Neural progenitor cell (in vitro differentiated cells): ENCODE data around the gene MRPS6. TPM values are rescaled to one million over a fixed set of nuclear protein-coding genes. Genes with fewer than 3 reads are reported as not detected.
A peak's percentile ranks its signal among the peaks of the same experiment; 100 is the strongest.

ENCODE experiments used
- DNase-seq: peaks from one replicate; pipeline ENCODE4 v3.0.0-alpha.2; 2016; ENCODE audit warnings: low spot score
- H2AFZ ChIP-seq: fragments of 200-600 bp; sonication (generic); replicated peaks from 2 replicates; pipeline ENCODE4 v1.6.1; 2016; ENCODE audit warnings: antibody characterized with exemption
- H3F3A ChIP-seq: fragments of 200-600 bp; sonication (generic); 2 replicates; pipeline ENCODE4 v1.6.1; 2016; ENCODE audit warnings: antibody characterized with exemption, low read depth
- H3K27ac ChIP-seq: fragments of 200-600 bp; sonication (generic); 2 replicates; pipeline ENCODE4 v1.5.1; 2016; ENCODE audit warnings: mild to moderate bottlenecking
- H3K27me3 ChIP-seq: fragments of 200-600 bp; sonication (generic); 2 replicates; pipeline ENCODE4 v1.6.1; 2016; ENCODE audit warnings: mild to moderate bottlenecking, moderate library complexity
- H3K36me3 ChIP-seq: fragments of 200-600 bp; sonication (generic); 2 replicates; pipeline ENCODE4 v1.5.1; 2016
- H3K4me1 ChIP-seq: fragments of 200-600 bp; sonication (generic); 2 replicates; pipeline ENCODE4 v1.6.1; 2016; ENCODE audit warnings: mixed run types
- H3K4me2 ChIP-seq: fragments of 200-600 bp; sonication (generic); 2 replicates; pipeline ENCODE4 v1.6.1; 2016
- H3K4me3 ChIP-seq: fragments of 200-600 bp; sonication (generic); 2 replicates; pipeline ENCODE4 v1.5.1; 2016
- H3K79me2 ChIP-seq: fragments of 200-600 bp; sonication (generic); 2 replicates; pipeline ENCODE4 v1.6.1; 2016; ENCODE audit warnings: low read depth
- H3K9ac ChIP-seq: fragments of 200-600 bp; sonication (generic); 2 replicates; pipeline ENCODE4 v1.6.1; 2016
- H3K9me3 ChIP-seq: fragments of 200-600 bp; sonication (generic); 2 replicates; pipeline ENCODE4 v1.5.1; 2016; ENCODE audit warnings: low read depth
- H4K20me1 ChIP-seq: fragments of 200-600 bp; sonication (generic); 2 replicates; pipeline ENCODE4 v1.6.1; 2016; ENCODE audit warnings: low read depth
- H3K27ac Mint-ChIP-seq: 3 replicates; pipeline ENCODE4 v1.8.0; 2021; ENCODE audit warnings: mixed read lengths
- H3K27me3 Mint-ChIP-seq: 2 replicates; pipeline ENCODE4 v1.8.0; 2022; ENCODE audit warnings: low read depth, mild to moderate bottlenecking, inconsistent platforms, moderate library complexity, mixed read lengths; ENCODE audit not compliant: insufficient read depth
- H3K36me3 Mint-ChIP-seq: 3 replicates; pipeline ENCODE4 v1.8.0; 2021; ENCODE audit warnings: mixed read lengths
- H3K4me1 Mint-ChIP-seq: 3 replicates; pipeline ENCODE4 v1.8.0; 2021; ENCODE audit warnings: mixed read lengths
- H3K4me3 Mint-ChIP-seq: 3 replicates; pipeline ENCODE4 v1.8.0; 2021; ENCODE audit warnings: mild to moderate bottlenecking, moderate library complexity, mixed read lengths
- H3K9me3 Mint-ChIP-seq: 3 replicates; pipeline ENCODE4 v1.8.0; 2020; ENCODE audit warnings: mixed read lengths
- CTCF ChIP-seq: fragments of 200-600 bp; sonication (generic); IDR thresholded peaks from 2 replicates; pipeline ENCODE4 v1.5.1; 2017; ENCODE audit warnings: antibody characterized with exemption, mild to moderate bottlenecking
- EZH2 ChIP-seq: fragments of 200-600 bp; sonication (generic); IDR thresholded peaks from 2 replicates; pipeline ENCODE4 v1.6.1; 2017; ENCODE audit warnings: antibody characterized with exemption, mild to moderate bottlenecking, moderate library complexity
- EZH2phosphoT487 ChIP-seq: fragments of 200-600 bp; sonication (generic); IDR thresholded peaks from 2 replicates; pipeline ENCODE4 v1.6.1; 2017; ENCODE audit warnings: antibody characterized with exemption
- total RNA-seq: library from RNA; depleted of rRNA; stranded (reverse); fragments of >200 nt; gene quantifications from 2 replicates; pipeline ENCODE4 v1.2.3, GENCODE V29; 2015; ENCODE audit warnings: low replicate concordance

MRPS6 gene
- total RNA-seq, 1 donor from 2014 or later: 108 TPM

GRCh38 chr21:34183331-34183928 is 110.1 kb downstream of the MRPS6 start:
- no peak overlapping the region for H3K4me2 ChIP-seq
- H3K79me2 ChIP-seq: no peaks in the 10 kb centered on the region
- H3K27me3 Mint-ChIP-seq: peaks cover 2% of the 10 kb centered on the region
- H3K4me1 Mint-ChIP-seq: peaks cover 58% of the 10 kb centered on the region
- H4K20me1 ChIP-seq: no peaks in the 10 kb centered on the region
- peaks cover 35% of the 10 kb centered on the region for H3F3A ChIP-seq
- no peak for TF ChIP-seq CTCF
- no peak for TF ChIP-seq EZH2phosphoT487
- no peak for TF ChIP-seq EZH2
- no peak overlapping the region for H3K4me3 ChIP-seq
- peaks cover 58% of the 10 kb centered on the region for H3K4me1 ChIP-seq
- no peak overlapping the region for H3K9ac ChIP-seq
- no peak overlapping the region for H2AFZ ChIP-seq
- no peaks in the 10 kb centered on the region for H3K36me3 ChIP-seq
- H3K27ac ChIP-seq: no peak overlapping the region
- H3K9me3 ChIP-seq: no peaks in the 10 kb centered on the region
- H3K27ac Mint-ChIP-seq: peak overlapping the region; percentile 42
- DNase-seq: no peak
- H3K4me3 Mint-ChIP-seq: no peak overlapping the region
- H3K27me3 ChIP-seq: no peaks in the 10 kb centered on the region
- peaks cover 4% of the 10 kb centered on the region for H3K36me3 Mint-ChIP-seq
- H3K9me3 Mint-ChIP-seq: peaks cover 2% of the 10 kb centered on the region

GRCh38 chr21:34184232-34184631 is 110.9 kb downstream of the MRPS6 start:
- Mint-ChIP-seq H3K36me3 (peaks cover 11% of the 10 kb centered on the region), H3K27me3 (peaks cover 2% of the 10 kb centered on the region), H3K27ac (no peak overlapping the region), H3K4me3 (no peak overlapping the region), H3K4me1 (peaks cover 57% of the 10 kb centered on the region), H3K9me3 (peaks cover 5% of the 10 kb centered on the region)
- DNase-seq: no peak
- H3F3A ChIP-seq: peaks cover 35% of the 10 kb centered on the region
- H3K9me3 ChIP-seq: no peaks in the 10 kb centered on the region
- no peak overlapping the region for H3K4me2 ChIP-seq
- TF ChIP-seq CTCF (no peak), EZH2phosphoT487 (no peak), EZH2 (no peak)
- H3K9ac ChIP-seq: no peak overlapping the region
- no peaks in the 10 kb centered on the region for H3K36me3 ChIP-seq
- no peaks in the 10 kb centered on the region for H4K20me1 ChIP-seq
- H3K27me3 ChIP-seq: no peaks in the 10 kb centered on the region
- no peak overlapping the region for H3K27ac ChIP-seq
- H3K4me1 ChIP-seq: peaks cover 54% of the 10 kb centered on the region
- no peak overlapping the region for H3K4me3 ChIP-seq
- no peaks in the 10 kb centered on the region for H3K79me2 ChIP-seq
- no peak overlapping the region for H2AFZ ChIP-seq

GRCh38 chr21:34185026-34185750 is 111.8 kb downstream of the MRPS6 start:
- Histone ChIP-seq H4K20me1 (no peaks in the 10 kb centered on the region), H3K27me3 (no peaks in the 10 kb centered on the region), H3K9me3 (no peaks in the 10 kb centered on the region), H3K9ac (no peak overlapping the region), H3K4me3 (no peak overlapping the region), H3F3A (peaks cover 27% of the 10 kb centered on the region), H3K36me3 (no peaks in the 10 kb centered on the region), H3K27ac (peak overlapping the region; percentile 48), H2AFZ (no peak overlapping the region), H3K4me1 (peaks cover 48% of the 10 kb centered on the region), H3K79me2 (no peaks in the 10 kb centered on the region), H3K4me2 (no peak overlapping the region)
- H3K27me3 Mint-ChIP-seq: peaks cover 5% of the 10 kb centered on the region
- H3K4me3 Mint-ChIP-seq: no peak overlapping the region
- peaks cover 17% of the 10 kb centered on the region for H3K36me3 Mint-ChIP-seq
- peak; percentile 70 for DNase-seq
- peaks cover 8% of the 10 kb centered on the region for H3K9me3 Mint-ChIP-seq
- peaks cover 55% of the 10 kb centered on the region for H3K4me1 Mint-ChIP-seq
- TF ChIP-seq EZH2: no peak
- peak; percentile 34 for TF ChIP-seq EZH2phosphoT487
- H3K27ac Mint-ChIP-seq: peak overlapping the region; percentile 53
